Thyroid gland (tissue), 4 donors: ENCODE measurements around the gene LRBA. TPM values are rescaled to one million over a fixed set of nuclear protein-coding genes. Genes with fewer than 3 reads are reported as not detected.

Experiments
- DNase-seq, 2 donors: peaks; one replicate each; pipeline ENCODE4 v3.0.0-alpha.2; 2019
- H3K27ac ChIP-seq, 3 donors: fragments of 200-600 bp; sonication (generic); 1 replicate in 2 of 3; 2 replicates in 1 of 3; pipeline ENCODE4 v1.5.1; 2016 to 2019; ENCODE audit warnings: mild to moderate bottlenecking in 1 of 3, moderate library complexity in 1 of 3
- H3K27me3 ChIP-seq: fragments of 200-600 bp; sonication (generic); one replicate; pipeline ENCODE4 v1.5.1; 2019
- H3K36me3 ChIP-seq, 2 donors: fragments of 200-600 bp; sonication (generic); one replicate each; pipeline ENCODE4 v1.5.1; 2016 to 2019
- H3K4me1 ChIP-seq, 2 donors: fragments of 200-600 bp; sonication (generic); one replicate each; pipeline ENCODE4 v1.5.1; 2017 to 2019
- H3K4me3 ChIP-seq, 3 donors: fragments of 200-600 bp; sonication (generic); replicated peaks in 1 of 3; 1 replicate in 2 of 3; 2 replicates in 1 of 3; pipeline ENCODE4 v1.5.1; 2016; ENCODE audit warnings: mild to moderate bottlenecking in 1 of 3
- H3K9me3 ChIP-seq: fragments of 200-600 bp; sonication (generic); one replicate; pipeline ENCODE4 v1.5.1; 2017
- POLR2A ChIP-seq, 2 donors: fragments of 450-650 bp; IDR thresholded peaks; one replicate each; pipeline ENCODE4 v1.6.1; 2017; ENCODE audit warnings: antibody characterized with exemption in 2 of 2, mild to moderate bottlenecking in 2 of 2, moderate library complexity in 1 of 2
- WGBS, 2 donors: methylation state at CpG; one replicate each; pipeline ENCODE4 v1.1.5; 2017; 5-methylcytosine and 5-hydroxymethylcytosine counted together
- intact Hi-C: fragments of 100-400 bp; cut with DNase I; formaldehyde crosslinking; loops from one replicate; pipeline ENCODE4 v1.15.1; 2023
- total RNA-seq, 4 donors: library from RNA; depleted of rRNA; stranded (reverse); fragments of >200 nt; gene quantifications; one replicate each; pipeline ENCODE4 v1.2.3, GENCODE V29; 2016
- TF ChIP-seq, protein P1 (sequence below), 6 experiments: fragments of 200-600 bp in 3 of 6; fragments of 450-650 bp in 3 of 6; sonication (generic) in 3 of 6; IDR thresholded peaks; one replicate each; pipeline ENCODE4 v1.5.1; 2016 to 2019; ENCODE audit warnings: antibody characterized with exemption in 6 of 6, mild to moderate bottlenecking in 2 of 6, inconsistent platforms in 1 of 6, moderate library complexity in 1 of 6

Gene LRBA
- total RNA-seq, 4 donors from 2014 or later = 98.9 to 127 (median 113) TPM

- no peak for DNase-seq
- intact Hi-C loops = no loop called here
- WGBS, 2 donors = 89 to 91% methylated on average over 5 of the region's 5 CpGs
- H3K27me3 ChIP-seq = no peaks in the 10 kb centered on the region
- no peaks in the 10 kb centered on the region for H3K9me3 ChIP-seq
- no peaks in the 10 kb centered on the region for H3K36me3 ChIP-seq
- H3K27ac ChIP-seq = no peak overlapping the region
- H3K4me3 ChIP-seq = no peak overlapping the region
- TF ChIP-seq, protein P1, sequence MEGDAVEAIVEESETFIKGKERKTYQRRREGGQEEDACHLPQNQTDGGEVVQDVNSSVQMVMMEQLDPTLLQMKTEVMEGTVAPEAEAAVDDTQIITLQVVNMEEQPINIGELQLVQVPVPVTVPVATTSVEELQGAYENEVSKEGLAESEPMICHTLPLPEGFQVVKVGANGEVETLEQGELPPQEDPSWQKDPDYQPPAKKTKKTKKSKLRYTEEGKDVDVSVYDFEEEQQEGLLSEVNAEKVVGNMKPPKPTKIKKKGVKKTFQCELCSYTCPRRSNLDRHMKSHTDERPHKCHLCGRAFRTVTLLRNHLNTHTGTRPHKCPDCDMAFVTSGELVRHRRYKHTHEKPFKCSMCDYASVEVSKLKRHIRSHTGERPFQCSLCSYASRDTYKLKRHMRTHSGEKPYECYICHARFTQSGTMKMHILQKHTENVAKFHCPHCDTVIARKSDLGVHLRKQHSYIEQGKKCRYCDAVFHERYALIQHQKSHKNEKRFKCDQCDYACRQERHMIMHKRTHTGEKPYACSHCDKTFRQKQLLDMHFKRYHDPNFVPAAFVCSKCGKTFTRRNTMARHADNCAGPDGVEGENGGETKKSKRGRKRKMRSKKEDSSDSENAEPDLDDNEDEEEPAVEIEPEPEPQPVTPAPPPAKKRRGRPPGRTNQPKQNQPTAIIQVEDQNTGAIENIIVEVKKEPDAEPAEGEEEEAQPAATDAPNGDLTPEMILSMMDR (IDR thresholded peaks at IDR 0.05) = no peak
- TF ChIP-seq POLR2A (IDR thresholded peaks at IDR 0.05) = no peak
- H3K4me1 ChIP-seq = no peaks in the 10 kb centered on the region
Observed at GRCh38 chr4:150590631-150591030, 424.5 kb downstream of the LRBA start.

GRCh38 chr4:150589157-150589556, 425.9 kb downstream of the LRBA start:
- no peak overlapping the region for H3K4me3 ChIP-seq
- TF ChIP-seq, protein P1 (IDR thresholded peaks at IDR 0.05) = no peak
- no peak for TF ChIP-seq POLR2A (IDR thresholded peaks at IDR 0.05)
- H3K27ac ChIP-seq = no peak overlapping the region
- no peaks in the 10 kb centered on the region for H3K4me1 ChIP-seq
- WGBS, 2 donors = 77 to 89% methylated on average over 2 of the region's 2 CpGs
- no peaks in the 10 kb centered on the region for H3K27me3 ChIP-seq
- no peak for DNase-seq
- H3K9me3 ChIP-seq = no peaks in the 10 kb centered on the region
- no peaks in the 10 kb centered on the region for H3K36me3 ChIP-seq
- intact Hi-C loops = no loop called here

- WGBS, 2 donors = 94 to 100% methylated on average over 1 of the region's 1 CpG
- Histone ChIP-seq H3K4me3 (no peak overlapping the region), H3K9me3 (no peaks in the 10 kb centered on the region), H3K27ac (no peak overlapping the region), H3K27me3 (no peaks in the 10 kb centered on the region), H3K4me1 (no peaks in the 10 kb centered on the region), H3K36me3 (no peaks in the 10 kb centered on the region)
- TF ChIP-seq, protein P1 (IDR thresholded peaks at IDR 0.05) = no peak
- no peak for TF ChIP-seq POLR2A (IDR thresholded peaks at IDR 0.05)
- intact Hi-C loops = no loop called here
- DNase-seq = no peak
Observed at GRCh38 chr4:150588316-150588715, 426.8 kb downstream of the LRBA start.

GRCh38 chr4:150586162-150586810, 428.8 kb downstream of the LRBA start:
- intact Hi-C loops = no loop called here
- Histone ChIP-seq H3K36me3 (no peaks in the 10 kb centered on the region), H3K4me3 (no peak overlapping the region), H3K9me3 (no peaks in the 10 kb centered on the region), H3K27ac (no peak overlapping the region), H3K27me3 (no peaks in the 10 kb centered on the region), H3K4me1 (no peaks in the 10 kb centered on the region)
- TF ChIP-seq POLR2A (IDR thresholded peaks at IDR 0.05) = no peak
- TF ChIP-seq, protein P1 (IDR thresholded peaks at IDR 0.05) = no peak
- DNase-seq = no peak

- 86 to 94% methylated on average over 1 of the region's 1 CpG for WGBS, 2 donors
- H3K9me3 ChIP-seq = no peaks in the 10 kb centered on the region
- intact Hi-C loops = no loop called here
- no peak overlapping the region for H3K27ac ChIP-seq
- no peak overlapping the region for H3K4me3 ChIP-seq
- H3K4me1 ChIP-seq = no peaks in the 10 kb centered on the region
- no peaks in the 10 kb centered on the region for H3K36me3 ChIP-seq
- no peak for DNase-seq
- H3K27me3 ChIP-seq = no peaks in the 10 kb centered on the region
- TF ChIP-seq, protein P1 (IDR thresholded peaks at IDR 0.05) = no peak
- TF ChIP-seq POLR2A (IDR thresholded peaks at IDR 0.05) = no peak
Observed at GRCh38 chr4:150585611-150586010, 429.5 kb downstream of the LRBA start.
